DOHH2 (cell line): ENCODE results near the gene AGO3.

Experiments
- EZH2phosphoT487 ChIP-seq: fragments of 200-600 bp; sonication (generic); IDR thresholded peaks from 2 replicates; pipeline ENCODE4 v1.6.1; 2017; ENCODE audit warnings: borderline replicate concordance, mild to moderate bottlenecking, antibody characterized with exemption, low read length, moderate library complexity, mixed read lengths
- TF ChIP-seq, protein P1 (sequence below): fragments of 200-600 bp; sonication (generic); IDR thresholded peaks from one replicate; pipeline ENCODE4 v1.5.1; 2014; ENCODE audit warnings: antibody characterized with exemption, mild to moderate bottlenecking, low read depth, low read length; ENCODE audit not compliant: poor library complexity, severe bottlenecking

DNA sequence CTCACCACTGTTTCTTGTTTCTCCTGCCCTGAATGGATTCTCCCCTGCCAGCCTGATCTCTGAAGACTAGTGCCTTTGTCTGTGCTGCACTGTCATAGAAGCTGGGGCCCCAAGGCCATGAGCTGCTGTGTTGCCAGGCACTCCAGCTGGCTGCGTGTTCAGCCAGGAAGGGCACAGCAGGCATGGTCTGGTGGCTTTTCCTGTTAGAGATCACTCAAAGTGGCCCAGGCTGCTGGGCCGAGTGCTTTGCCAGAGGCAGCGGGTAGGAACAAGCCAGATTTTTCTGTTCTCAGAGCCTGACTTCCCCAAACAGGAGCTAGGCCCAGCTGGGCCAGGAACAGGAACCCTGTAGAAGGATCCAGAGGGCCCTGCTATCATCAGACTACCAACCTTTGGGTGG, 163.0 kb downstream of the AGO3 start:
- TF ChIP-seq, protein P1, sequence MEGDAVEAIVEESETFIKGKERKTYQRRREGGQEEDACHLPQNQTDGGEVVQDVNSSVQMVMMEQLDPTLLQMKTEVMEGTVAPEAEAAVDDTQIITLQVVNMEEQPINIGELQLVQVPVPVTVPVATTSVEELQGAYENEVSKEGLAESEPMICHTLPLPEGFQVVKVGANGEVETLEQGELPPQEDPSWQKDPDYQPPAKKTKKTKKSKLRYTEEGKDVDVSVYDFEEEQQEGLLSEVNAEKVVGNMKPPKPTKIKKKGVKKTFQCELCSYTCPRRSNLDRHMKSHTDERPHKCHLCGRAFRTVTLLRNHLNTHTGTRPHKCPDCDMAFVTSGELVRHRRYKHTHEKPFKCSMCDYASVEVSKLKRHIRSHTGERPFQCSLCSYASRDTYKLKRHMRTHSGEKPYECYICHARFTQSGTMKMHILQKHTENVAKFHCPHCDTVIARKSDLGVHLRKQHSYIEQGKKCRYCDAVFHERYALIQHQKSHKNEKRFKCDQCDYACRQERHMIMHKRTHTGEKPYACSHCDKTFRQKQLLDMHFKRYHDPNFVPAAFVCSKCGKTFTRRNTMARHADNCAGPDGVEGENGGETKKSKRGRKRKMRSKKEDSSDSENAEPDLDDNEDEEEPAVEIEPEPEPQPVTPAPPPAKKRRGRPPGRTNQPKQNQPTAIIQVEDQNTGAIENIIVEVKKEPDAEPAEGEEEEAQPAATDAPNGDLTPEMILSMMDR = no peak
- TF ChIP-seq EZH2phosphoT487 = no peak
